NB4 (cell line): ENCODE results near the gene RBP2.

Source experiments
- DNase-seq: peaks from one replicate; pipeline ENCODE4 v3.0.0; 2010; ENCODE audit warnings: low read depth
- H3K4me3 ChIP-seq: one replicate; pipeline ENCODE4 v1.5.1; 2011; ENCODE audit warnings: mild to moderate bottlenecking, low read depth, low read length, moderate library complexity
- CTCF ChIP-seq: IDR thresholded peaks from one replicate; pipeline ENCODE4 v1.5.1; 2012; ENCODE audit warnings: low read depth, low read length
- MAX ChIP-seq: IDR thresholded peaks from 2 replicates; pipeline ENCODE4 v1.6.1; 2011; ENCODE audit warnings: low read depth, low read length
- MYC ChIP-seq: IDR thresholded peaks from 2 replicates; pipeline ENCODE4 v1.6.1; 2011; ENCODE audit warnings: low read depth, low read length
- POLR2A ChIP-seq: IDR thresholded peaks from 2 replicates; pipeline ENCODE4 v1.6.1; 2011; ENCODE audit warnings: mild to moderate bottlenecking; ENCODE audit not compliant: insufficient read length; ENCODE audit errors: extremely low read depth

The RBP2 gene

DNA sequence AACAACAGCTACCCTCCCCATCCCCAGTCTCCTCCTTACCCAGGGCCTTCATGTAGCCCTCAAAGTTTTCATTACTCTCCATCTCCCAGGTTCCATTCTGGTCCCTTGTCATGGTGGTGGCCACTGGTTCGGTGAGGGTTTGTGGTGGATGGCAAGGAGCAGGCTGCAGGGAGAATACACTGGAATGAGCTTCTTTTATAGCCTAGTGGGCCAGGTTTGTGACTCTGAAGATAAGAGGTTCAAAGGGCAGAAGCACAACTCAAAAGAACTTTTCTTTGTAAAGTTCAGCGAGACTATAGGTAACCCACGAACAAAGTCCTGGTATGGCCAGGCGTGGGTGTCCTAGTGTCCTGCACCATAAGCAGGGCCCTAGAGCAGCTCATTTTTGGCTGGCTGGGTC lies at the start of gene RBP2:
RBP2 (minus strand) TSS at position 169 of the 400 bp plus-strand sequence; CDS start at position 112, 57 bp downstream.
- no peak for DNase-seq
- no peak for TF ChIP-seq MYC
- TF ChIP-seq POLR2A = no peak
- TF ChIP-seq MAX = no peak
- TF ChIP-seq CTCF = no peak
- no peak within 1 kb of the TSS for H3K4me3 ChIP-seq

GRCh38 chr3:139524841-139525636 lies 48.7 kb upstream of the RBP2 start:
- DNase-seq = no peak
- TF ChIP-seq MYC = no peak
- no peak for TF ChIP-seq POLR2A
- TF ChIP-seq MAX = no peak
- no peak for TF ChIP-seq CTCF
- H3K4me3 ChIP-seq = no peak overlapping the region

- no peak for DNase-seq
- no peak overlapping the region for H3K4me3 ChIP-seq
- TF ChIP-seq CTCF (no peak), POLR2A (no peak), MAX (no peak), MYC (no peak)
These were observed 47.4 kb upstream of the RBP2 start for GRCh38 chr3:139523718-139524117.

DNA sequence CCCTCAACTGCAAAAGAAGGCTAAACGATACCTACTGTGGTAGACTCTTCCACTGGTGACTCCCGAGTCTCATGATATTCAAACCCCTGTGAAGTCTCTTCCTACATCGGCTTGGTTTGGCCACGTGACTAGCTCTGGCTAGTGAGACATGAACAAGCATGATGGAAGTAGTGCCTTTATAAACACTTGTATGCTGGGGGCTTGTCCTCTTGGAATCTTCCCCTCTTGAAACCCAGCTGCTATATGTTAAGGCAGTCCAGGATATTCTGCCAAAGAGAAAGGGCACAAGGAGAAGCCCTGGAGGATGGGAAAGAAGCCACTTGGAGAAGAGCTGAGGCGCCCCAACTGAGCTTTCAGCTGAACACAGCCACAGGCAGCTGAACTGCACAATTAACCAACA lies 46.9 kb upstream of the RBP2 start:
- no peak overlapping the region for H3K4me3 ChIP-seq
- DNase-seq = no peak
- no peak for TF ChIP-seq MAX
- TF ChIP-seq MYC = no peak
- TF ChIP-seq POLR2A = no peak
- no peak for TF ChIP-seq CTCF

DNA sequence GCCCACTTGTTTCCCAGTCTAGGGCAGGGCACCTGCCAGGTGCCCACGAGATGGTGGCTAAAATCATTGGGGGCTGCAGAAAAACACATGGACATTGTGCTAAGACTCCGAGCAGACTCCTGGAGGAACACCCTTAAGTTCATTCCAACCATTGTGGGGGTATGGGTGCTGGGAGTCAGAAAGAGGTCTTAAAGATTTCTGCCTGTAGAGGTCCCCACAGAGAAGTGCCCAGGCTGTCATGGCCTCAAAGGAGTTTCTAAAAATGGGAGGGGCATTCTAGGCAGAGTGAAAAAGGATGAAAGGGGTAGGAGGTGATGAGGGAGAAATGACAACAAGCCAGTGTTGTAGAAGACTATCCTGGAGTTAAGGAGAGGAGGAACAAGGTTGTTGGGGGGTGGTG lies 46.1 kb upstream of the RBP2 start:
- H3K4me3 ChIP-seq = no peak overlapping the region
- TF ChIP-seq MAX = no peak
- peak; percentile 9 for TF ChIP-seq CTCF
- DNase-seq = peak; percentile 10
